ENCODE measurements around the gene ARSJ. TPM values are rescaled to one million over a fixed set of nuclear protein-coding genes. Genes with fewer than 3 reads are reported as not detected.
A peak's percentile ranks its signal among the peaks of the same experiment; 100 is the strongest.

Gene ARSJ
- total RNA-seq, 1 experiment from 2014 or later: 43.9 TPM

DNA sequence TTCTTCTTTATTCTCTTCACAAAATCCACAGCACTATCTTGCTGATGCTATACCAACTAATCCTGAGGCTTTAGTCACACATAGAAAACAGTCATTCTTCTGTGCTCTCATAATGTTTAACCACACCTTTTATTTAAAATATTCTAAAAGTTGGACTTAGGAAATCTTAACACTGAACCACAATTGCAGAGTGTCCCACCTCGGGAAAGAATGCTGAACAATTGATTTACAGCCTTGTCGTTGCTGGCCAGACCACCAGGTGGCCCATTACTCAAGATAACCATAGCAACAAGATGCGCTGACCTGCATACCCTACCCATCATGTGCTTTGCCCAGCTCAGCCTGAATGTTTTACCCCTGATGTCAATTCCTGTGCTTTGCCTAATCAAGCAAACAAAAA is 100.8 kb downstream of the ARSJ start:
- in situ Hi-C loops (cut with HindIII; ENCODE audit: low pct_unique_long_range_greater_than_20kb, low sequenced_read_pairs) (no loop called here), intact Hi-C loops (cut with micrococcal nuclease; ENCODE audit: unreplicated experiment) (no loop called here)
- ChIA-PET POLR2A (no interaction called here), CTCF (no interaction called here)
- Histone ChIP-seq H3K9me3 (ENCODE audit: control insufficient read depth, insufficient read depth, low read depth, low read length) (no peaks in the 10 kb centered on the region), H3K4me3 (ENCODE audit: low read depth in 2 of 2, low read length in 2 of 2) (no peak overlapping the region), H3K4me1 (ENCODE audit: control insufficient read depth, insufficient read depth, low read length) (no peaks in the 10 kb centered on the region), H3K27me3 (ENCODE audit: control insufficient read depth, insufficient read depth, low read length) (no peaks in the 10 kb centered on the region), H3K27ac (ENCODE audit: low read length) (no peak overlapping the region), H3K36me3 (ENCODE audit: control insufficient read depth, insufficient read depth, low read length) (no peaks in the 10 kb centered on the region)
- no TSS peak for BruUV-seq (replicated peaks)
- no peak for TF ChIP-seq TCF7L2 (IDR thresholded peaks at IDR 0.05; ENCODE audit: low read depth, low read length)
- TF ChIP-seq, protein P1, sequence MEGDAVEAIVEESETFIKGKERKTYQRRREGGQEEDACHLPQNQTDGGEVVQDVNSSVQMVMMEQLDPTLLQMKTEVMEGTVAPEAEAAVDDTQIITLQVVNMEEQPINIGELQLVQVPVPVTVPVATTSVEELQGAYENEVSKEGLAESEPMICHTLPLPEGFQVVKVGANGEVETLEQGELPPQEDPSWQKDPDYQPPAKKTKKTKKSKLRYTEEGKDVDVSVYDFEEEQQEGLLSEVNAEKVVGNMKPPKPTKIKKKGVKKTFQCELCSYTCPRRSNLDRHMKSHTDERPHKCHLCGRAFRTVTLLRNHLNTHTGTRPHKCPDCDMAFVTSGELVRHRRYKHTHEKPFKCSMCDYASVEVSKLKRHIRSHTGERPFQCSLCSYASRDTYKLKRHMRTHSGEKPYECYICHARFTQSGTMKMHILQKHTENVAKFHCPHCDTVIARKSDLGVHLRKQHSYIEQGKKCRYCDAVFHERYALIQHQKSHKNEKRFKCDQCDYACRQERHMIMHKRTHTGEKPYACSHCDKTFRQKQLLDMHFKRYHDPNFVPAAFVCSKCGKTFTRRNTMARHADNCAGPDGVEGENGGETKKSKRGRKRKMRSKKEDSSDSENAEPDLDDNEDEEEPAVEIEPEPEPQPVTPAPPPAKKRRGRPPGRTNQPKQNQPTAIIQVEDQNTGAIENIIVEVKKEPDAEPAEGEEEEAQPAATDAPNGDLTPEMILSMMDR (IDR thresholded peaks at IDR 0.05): peak; percentile 63
- 0 out of 2 replicates have a peak, but pooled peaks have one; percentile 66 for ATAC-seq
- DNase-seq (ENCODE audit: low read depth, low spot score): peak; percentile 48

DNA sequence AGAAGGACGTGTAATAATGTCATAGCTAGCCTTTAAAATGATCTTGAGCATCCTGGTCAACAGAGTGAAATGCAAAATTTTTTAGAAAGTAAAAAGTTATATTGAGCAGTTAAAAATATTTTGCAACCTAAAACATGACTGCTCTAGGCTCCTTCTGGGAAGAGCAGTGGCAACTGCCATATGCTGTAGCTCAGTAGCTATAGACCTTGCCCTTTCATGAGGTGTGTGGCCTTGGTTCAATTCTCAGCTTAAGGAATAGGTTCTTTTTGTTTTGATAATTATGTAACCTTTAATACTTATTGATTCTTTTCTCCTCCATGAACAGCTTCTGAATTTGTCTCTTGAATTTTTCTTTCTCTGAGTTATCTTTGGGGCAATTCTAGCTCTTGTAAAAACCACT is 105.0 kb downstream of the ARSJ start:
- DNase-seq (ENCODE audit: low read depth, low spot score) (no peak), ATAC-seq (no peak)
- POLR2A ChIA-PET: no interaction called here
- H3K27ac ChIP-seq (ENCODE audit: low read length): no peak overlapping the region
- in situ Hi-C loops (cut with HindIII; ENCODE audit: low pct_unique_long_range_greater_than_20kb, low sequenced_read_pairs): no loop called here
- no peak overlapping the region for H3K4me3 ChIP-seq (ENCODE audit: low read depth in 2 of 2, low read length in 2 of 2)
- H3K9me3 ChIP-seq (ENCODE audit: control insufficient read depth, insufficient read depth, low read depth, low read length): no peaks in the 10 kb centered on the region
- intact Hi-C loops (cut with micrococcal nuclease; ENCODE audit: unreplicated experiment): no loop called here
- H3K4me1 ChIP-seq (ENCODE audit: control insufficient read depth, insufficient read depth, low read length): no peaks in the 10 kb centered on the region
- TF ChIP-seq, protein P1 (IDR thresholded peaks at IDR 0.05): no peak
- TF ChIP-seq POLR2AphosphoS5 (IDR thresholded peaks at IDR 0.05; ENCODE audit: low read depth, low read length): no peak
- TF ChIP-seq, protein P2, sequence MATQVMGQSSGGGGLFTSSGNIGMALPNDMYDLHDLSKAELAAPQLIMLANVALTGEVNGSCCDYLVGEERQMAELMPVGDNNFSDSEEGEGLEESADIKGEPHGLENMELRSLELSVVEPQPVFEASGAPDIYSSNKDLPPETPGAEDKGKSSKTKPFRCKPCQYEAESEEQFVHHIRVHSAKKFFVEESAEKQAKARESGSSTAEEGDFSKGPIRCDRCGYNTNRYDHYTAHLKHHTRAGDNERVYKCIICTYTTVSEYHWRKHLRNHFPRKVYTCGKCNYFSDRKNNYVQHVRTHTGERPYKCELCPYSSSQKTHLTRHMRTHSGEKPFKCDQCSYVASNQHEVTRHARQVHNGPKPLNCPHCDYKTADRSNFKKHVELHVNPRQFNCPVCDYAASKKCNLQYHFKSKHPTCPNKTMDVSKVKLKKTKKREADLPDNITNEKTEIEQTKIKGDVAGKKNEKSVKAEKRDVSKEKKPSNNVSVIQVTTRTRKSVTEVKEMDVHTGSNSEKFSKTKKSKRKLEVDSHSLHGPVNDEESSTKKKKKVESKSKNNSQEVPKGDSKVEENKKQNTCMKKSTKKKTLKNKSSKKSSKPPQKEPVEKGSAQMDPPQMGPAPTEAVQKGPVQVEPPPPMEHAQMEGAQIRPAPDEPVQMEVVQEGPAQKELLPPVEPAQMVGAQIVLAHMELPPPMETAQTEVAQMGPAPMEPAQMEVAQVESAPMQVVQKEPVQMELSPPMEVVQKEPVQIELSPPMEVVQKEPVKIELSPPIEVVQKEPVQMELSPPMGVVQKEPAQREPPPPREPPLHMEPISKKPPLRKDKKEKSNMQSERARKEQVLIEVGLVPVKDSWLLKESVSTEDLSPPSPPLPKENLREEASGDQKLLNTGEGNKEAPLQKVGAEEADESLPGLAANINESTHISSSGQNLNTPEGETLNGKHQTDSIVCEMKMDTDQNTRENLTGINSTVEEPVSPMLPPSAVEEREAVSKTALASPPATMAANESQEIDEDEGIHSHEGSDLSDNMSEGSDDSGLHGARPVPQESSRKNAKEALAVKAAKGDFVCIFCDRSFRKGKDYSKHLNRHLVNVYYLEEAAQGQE (IDR thresholded peaks at IDR 0.05; ENCODE audit: insufficient read depth in 1 of 2, low read depth in 2 of 2, low read length in 1 of 2): no peak
- no peak for TF ChIP-seq SIN3A (IDR thresholded peaks at IDR 0.05; ENCODE audit: borderline replicate concordance, insufficient read depth, low read depth, low read length)
- no peak for TF ChIP-seq TCF7L2 (IDR thresholded peaks at IDR 0.05; ENCODE audit: low read depth, low read length)
- H3K27me3 ChIP-seq (ENCODE audit: control insufficient read depth, insufficient read depth, low read length): no peaks in the 10 kb centered on the region
- CTCF ChIA-PET: no interaction called here
- H3K36me3 ChIP-seq (ENCODE audit: control insufficient read depth, insufficient read depth, low read length): no peaks in the 10 kb centered on the region
- no TSS peak for BruUV-seq (replicated peaks)

Data from Panc1 (cell line).